Dermis microvascular lymphatic vessel endothelial cell (primary cell): ENCODE measurements around the gene DECR2. TPM values are rescaled to one million over a fixed set of nuclear protein-coding genes. Genes with fewer than 3 reads are reported as not detected.
"Not testable (repeated sequence)": the region's sequence is repeated elsewhere in the genome, so short reads cannot be mapped to it uniquely, and the experiment has no call there.

ENCODE experiments used
- DNase-seq, 2 donors: peaks; one replicate each; pipeline versions ENCODE4 v3.0.0 to v3.0.0-alpha.2; 2010; ENCODE audit warnings: low read depth in 2 of 2
- total RNA-seq: library from RNA; depleted of rRNA; stranded (reverse); fragments of >200 nt; gene quantifications from 2 replicates; pipeline ENCODE4 v1.2.1, GENCODE V29; 2014

DECR2 gene
- total RNA-seq, 1 donor from 2014 or later = 11.4 TPM

GRCh38 chr16:366476-366875, 35.2 kb upstream of the DECR2 start:
- no peak for DNase-seq

- no peak for DNase-seq
Measured at GRCh38 chr16:367333-367903, 34.3 kb upstream of the DECR2 start.

GRCh38 chr16:368388-369158, 33.1 kb upstream of the DECR2 start:
- DNase-seq = no peak

- DNase-seq = no peak
Measured at GRCh38 chr16:369275-369865, 32.3 kb upstream of the DECR2 start.

DNA sequence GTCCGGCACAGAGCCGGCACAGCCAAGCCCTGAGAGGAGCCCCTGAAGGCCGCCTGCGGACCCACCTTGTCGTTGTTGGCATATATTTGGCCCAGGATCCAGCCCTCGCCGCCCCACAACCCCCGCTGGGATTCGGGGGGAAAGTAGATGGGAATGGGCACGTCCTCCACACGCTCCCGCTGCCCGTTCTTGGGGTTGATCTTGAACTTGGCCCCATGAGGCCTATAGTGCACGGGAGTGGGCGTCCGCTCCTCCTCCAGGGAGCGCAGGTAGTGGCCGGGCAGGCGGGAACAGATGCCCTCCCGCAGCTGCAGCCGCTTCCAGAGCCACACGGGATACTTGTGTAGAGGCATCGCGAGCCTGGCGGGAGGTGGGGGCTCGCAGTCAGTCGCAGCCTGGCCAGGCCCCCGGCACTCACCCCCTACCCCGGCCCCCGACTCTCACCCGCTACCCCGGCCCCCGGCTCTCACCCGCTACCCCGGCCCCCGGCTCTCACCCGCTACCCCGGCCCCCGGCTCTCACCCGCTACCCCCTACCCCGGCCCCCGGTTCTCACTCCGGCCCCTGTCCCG, 31.7 kb upstream of the DECR2 start:
- no peak for DNase-seq

DNA sequence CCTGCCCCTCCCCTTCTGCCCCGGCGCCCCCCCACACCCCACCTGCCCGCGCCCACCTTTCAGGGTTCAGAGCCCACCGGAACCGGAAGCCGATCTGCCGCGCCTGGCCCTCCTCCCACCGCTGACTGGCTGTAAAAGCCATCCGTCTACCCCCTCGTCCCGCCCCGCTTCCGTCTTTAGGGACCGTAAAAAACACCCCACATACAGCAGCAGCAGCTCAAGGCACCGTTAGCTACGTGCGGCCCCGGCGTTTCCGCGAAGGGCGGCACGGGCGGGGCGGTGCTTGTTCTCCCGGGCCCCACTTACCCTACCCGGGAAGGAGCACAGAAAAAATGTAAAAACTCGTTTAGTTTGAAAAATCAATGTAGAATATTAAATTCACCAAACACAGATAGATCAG, 31.2 kb upstream of the DECR2 start, which contains the start of gene MRPL28:
TSS of gene MRPL28 (minus strand) at position 96 of the 400 bp plus-strand sequence. CDS start 320 bp downstream, outside the sequence.
- DNase-seq = peak; percentile 90 to 95

DNA sequence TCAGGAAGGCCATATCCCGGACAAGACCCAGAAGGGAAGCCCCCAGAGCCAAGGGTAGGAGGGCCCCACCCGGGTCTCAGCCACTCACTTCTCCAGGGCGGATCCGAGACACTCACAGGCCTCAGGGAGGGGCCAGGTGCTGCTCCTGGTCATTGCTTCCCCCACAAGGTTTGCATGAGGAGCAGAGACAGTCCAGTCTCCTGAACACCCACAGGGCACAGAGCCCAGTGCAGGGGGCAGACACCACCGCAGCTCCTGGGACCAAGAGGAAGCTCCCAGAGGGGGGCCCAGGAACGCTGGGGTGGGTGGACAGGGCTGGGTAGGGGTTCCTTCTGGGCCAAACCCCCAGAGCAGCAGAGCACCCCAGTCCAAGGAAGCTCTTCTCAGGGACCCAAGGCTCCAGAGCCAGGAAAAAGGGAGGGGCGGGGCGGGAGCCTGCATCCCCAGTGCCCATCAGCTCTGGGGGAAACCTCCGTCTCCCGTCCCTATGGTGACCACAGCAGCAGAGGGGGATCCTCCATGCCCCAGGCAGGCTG, 30.6 kb upstream of the DECR2 start:
- DNase-seq = no peak

DNA sequence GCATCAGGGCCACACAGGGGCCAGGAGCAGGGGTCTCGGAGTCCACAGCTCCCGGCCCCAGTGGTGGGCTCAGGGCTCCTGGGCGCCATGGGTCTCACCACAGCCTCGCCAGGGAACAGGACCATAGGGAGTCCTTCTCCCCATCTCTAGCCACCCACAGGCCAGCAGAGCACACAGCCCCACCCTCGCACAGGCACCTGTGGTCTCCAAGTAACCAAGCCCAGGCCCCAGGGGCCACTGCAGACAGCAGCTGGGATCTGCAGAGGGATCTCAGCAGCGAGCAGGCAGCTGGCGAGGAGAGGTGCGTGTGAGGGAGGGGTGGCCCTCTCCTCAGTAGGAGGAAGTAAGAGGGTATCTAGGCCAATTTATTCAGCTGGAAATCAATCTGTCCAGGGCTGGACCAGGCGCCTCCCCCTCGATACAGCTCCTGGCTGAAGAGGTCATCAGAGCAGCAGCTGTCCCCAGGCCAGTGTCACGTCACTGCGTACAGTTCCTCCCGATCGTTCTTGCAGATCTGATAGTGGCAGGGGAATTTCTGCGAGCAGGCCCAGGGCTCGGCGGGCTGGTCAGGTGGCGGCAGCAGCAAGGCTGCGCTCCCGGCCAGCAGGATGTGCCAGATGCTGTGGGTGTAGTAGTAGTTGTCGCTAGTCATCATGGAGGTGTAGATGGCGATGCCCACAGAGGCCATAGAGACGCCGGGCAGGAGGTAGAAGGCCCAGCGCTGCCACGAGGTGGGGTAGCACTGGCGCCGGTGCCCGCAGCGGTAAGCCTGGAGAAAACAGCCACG, 30.0 kb upstream of the DECR2 start:
- DNase-seq = no peak

DNA sequence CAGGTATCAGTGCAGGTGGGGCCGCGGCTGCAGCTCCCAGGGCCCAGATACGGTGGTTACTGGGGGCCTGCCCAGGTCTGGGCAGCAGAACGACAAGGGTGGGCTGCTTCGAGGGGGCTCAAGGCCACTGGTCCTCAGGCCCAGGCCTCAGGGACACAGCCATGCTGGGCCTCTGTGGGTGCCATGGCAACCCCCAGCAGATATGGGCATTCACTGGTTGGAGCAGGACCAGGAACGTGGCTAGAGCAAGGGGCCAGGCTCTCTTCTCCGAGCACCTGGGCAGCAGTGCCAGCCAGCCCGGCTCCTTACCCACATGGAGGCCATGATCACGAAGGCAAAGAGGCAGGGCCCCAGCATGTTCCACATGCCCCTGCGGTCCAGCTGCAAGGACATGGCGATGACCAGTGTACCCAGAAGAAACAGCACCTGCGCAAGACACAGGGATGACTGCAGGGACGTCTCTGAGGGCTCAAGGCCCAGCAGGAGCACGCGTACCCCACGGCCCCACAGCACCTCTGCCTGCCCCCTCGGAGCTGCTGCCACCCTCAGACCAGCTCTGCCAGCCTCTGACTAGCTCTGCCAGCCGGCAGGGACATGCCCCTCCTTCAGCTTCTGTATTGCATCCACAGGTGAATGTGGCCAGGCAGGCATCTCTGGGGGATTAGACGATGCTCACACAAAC, 29.2 kb upstream of the DECR2 start:
- DNase-seq = no peak

GRCh38 chr16:373020-373598, 28.6 kb upstream of the DECR2 start:
- no peak for DNase-seq

- no peak for DNase-seq
Measured at GRCh38 chr16:373848-374615, 27.7 kb upstream of the DECR2 start.

GRCh38 chr16:374616-374926, 27.1 kb upstream of the DECR2 start:
- no peak for DNase-seq

GRCh38 chr16:375212-375611, 26.5 kb upstream of the DECR2 start:
- DNase-seq = no peak

DNA sequence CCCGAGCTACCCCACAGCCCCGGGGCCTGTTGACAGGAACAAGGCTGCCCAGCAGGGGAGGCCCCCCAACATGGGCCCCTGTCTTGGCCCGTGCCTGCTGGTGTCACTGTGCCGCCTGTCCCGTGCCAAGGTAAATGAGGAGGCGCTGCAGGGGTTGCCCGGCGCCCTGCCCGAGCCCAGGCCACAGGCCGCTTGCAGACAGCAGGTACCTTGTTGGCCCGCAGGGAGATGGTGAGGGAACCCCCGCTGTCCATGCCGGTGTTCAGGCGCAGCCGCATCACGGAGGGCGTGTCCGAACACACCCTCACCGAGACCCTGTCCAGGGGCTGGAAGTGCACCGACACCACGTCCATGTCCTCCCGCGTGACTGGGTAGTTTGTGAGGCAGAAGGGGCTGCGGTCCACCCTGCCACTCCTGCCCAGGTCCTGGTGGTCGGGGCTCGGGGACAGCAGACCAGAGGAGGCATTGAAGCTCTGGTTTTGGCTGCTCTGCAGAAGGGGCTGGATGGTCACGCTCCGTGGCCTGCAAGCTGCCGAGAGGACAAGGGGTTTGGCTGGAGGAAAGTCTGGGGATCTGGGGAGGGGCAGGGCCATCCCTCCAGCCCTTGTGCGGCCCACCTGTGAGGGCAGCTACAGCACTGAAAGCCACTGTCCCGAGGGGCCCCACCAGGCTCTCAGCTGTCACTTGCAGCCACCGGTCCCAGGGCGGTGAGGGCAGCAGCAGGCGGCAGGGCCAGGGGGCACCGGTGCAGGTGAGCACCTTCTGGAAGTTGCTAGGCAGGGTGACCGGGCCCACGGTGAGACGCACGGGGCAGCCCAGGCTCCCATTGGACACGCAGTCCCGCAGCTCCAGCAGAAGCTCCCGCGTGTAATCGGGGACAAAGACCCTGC, 25.5 kb upstream of the DECR2 start:
- no peak for DNase-seq

GRCh38 chr16:376817-377418, 24.8 kb upstream of the DECR2 start:
- DNase-seq = no peak

- DNase-seq = no peak
Measured at GRCh38 chr16:377419-377951, 24.2 kb upstream of the DECR2 start.

DNA sequence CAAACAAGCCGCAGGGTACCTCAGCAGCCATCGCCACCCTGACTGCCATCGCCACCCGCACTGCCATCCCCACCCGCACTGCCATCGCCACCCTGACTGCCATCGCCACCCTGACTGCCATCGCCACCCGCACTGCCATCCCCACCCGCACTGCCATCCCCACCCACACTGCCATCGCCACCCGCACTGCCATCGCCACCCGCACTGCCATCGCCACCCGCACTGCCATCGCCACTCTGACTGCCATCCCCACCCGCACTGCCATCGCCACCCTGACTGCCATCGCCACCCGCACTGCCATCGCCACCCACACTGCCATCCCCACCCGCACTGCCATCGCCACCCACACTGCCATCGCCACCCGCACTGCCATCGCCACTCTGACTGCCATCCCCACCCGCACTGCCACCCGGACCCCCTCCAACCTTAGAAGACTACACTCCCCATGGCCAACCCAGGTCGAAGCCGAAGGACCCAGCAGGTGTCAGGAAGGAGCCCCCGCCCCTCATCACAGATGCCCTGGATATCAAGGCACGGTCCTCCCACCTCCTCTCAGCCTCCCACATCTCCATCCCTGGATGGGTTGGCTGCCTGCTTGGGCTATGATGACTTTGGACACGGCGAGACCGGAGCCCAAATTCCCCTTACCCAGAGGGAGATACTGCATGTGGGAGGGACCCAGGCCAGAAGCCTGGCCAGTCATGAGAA, 23.4 kb upstream of the DECR2 start:
- DNase-seq = not testable (repeated sequence)

DNA sequence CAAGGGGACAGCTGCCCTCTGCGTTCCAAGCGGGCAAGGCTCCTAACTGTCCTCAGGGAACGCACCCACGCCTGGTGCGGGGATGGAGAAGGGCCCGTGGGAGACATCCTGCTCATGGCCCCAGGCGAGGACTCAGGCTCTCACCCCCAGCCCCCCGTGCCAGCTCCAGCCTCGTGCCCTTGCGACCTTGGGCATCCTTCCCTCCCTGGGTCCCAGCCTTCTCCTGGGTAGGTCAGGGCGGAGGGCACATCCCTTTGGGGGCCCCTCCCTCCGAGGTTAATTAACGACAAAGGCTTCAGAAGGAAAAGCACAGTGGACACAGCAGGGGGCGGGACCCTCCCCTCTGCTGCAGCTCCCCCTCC, 22.9 kb upstream of the DECR2 start:
- DNase-seq = no peak
